GDM1 (cell line): ENCODE results near the gene SUGCT.

Experiments
- DNase-seq: peaks from one replicate; lab custom pipeline; 2025; lab: John Stamatoyannopoulos, UW

Gene SUGCT

GRCh38 chr7:40733114-40733513, 598.3 kb downstream of the SUGCT start:
- DNase-seq = no peak

GRCh38 chr7:40733578-40733977, 598.8 kb downstream of the SUGCT start:
- peak; percentile 59 for DNase-seq

- DNase-seq = no peak
Measured at GRCh38 chr7:40739257-40739656, 604.5 kb downstream of the SUGCT start.

GRCh38 chr7:40742270-40742669, 607.5 kb downstream of the SUGCT start:
- no peak for DNase-seq

- DNase-seq = no peak
Measured at GRCh38 chr7:40746841-40747556, 612.2 kb downstream of the SUGCT start.

GRCh38 chr7:40747856-40748255, 613.1 kb downstream of the SUGCT start:
- no peak for DNase-seq

- no peak for DNase-seq
Measured at GRCh38 chr7:40749877-40750276, 615.1 kb downstream of the SUGCT start.

GRCh38 chr7:40753455-40753854, 618.6 kb downstream of the SUGCT start:
- no peak for DNase-seq

- DNase-seq = no peak
Measured at GRCh38 chr7:40755438-40755837, 620.6 kb downstream of the SUGCT start.

GRCh38 chr7:40757109-40757508, 622.3 kb downstream of the SUGCT start:
- no peak for DNase-seq

- DNase-seq = no peak
Measured at GRCh38 chr7:40758590-40758989, 623.8 kb downstream of the SUGCT start.

- DNase-seq = no peak
Measured at GRCh38 chr7:40760293-40760964, 625.6 kb downstream of the SUGCT start.

- no peak for DNase-seq
Measured at GRCh38 chr7:40760987-40761386, 626.2 kb downstream of the SUGCT start.

GRCh38 chr7:40761762-40762560, 627.2 kb downstream of the SUGCT start:
- no peak for DNase-seq

GRCh38 chr7:40763319-40764287, 628.8 kb downstream of the SUGCT start:
- no peak for DNase-seq

GRCh38 chr7:40765639-40766038, 630.8 kb downstream of the SUGCT start:
- peak; percentile 13 for DNase-seq

GRCh38 chr7:40772096-40772495, 637.3 kb downstream of the SUGCT start:
- no peak for DNase-seq

- no peak for DNase-seq
Measured at GRCh38 chr7:40773656-40774055, 638.9 kb downstream of the SUGCT start.

- DNase-seq = no peak
Measured at GRCh38 chr7:40775877-40776276, 641.1 kb downstream of the SUGCT start.

GRCh38 chr7:40777730-40778312, 643.0 kb downstream of the SUGCT start:
- no peak for DNase-seq

GRCh38 chr7:40780460-40780859, 645.7 kb downstream of the SUGCT start:
- no peak for DNase-seq
